HCT116 (cell line): Measurements from ENCODE around the gene KRT86. TPM values are rescaled to one million over a fixed set of nuclear protein-coding genes. Genes with fewer than 3 reads are reported as not detected.

Experiments
- ATAC-seq: fragments of 200-7000 bp; cut with Tn5 transposase; 2 replicates; pipeline ENCODE4 v1.9.1; 2020; ENCODE audit warnings: mild to moderate bottlenecking, moderate library complexity
- BruUV-seq: library from RNA; stranded (reverse); fragments of 400-500 nt; replicated peaks from 2 replicates; lab custom pipeline; 2021; lab: Mats Ljungman, UMichigan
- CTCF ChIA-PET: fragments of 300-600 bp; sonication (Branson Sonifier 250); formaldehyde crosslinking; loops from one replicate; lab custom pipeline; 2021; ENCODE audit warnings: antibody characterized with exemption; lab: Charles Lee
- POLR2A ChIA-PET: fragments of 300-600, 350-600 bp; sonication (Branson Sonifier 250); formaldehyde crosslinking; loops from one replicate; lab custom pipeline; 2021; ENCODE audit warnings: antibody characterized with exemption; lab: Charles Lee
- RAD21 ChIA-PET, 2 experiments: fragments of 300-600 bp; sonication (Branson Sonifier 250); formaldehyde crosslinking; loops; one replicate each; lab custom pipeline; 2023; ENCODE audit warnings: low total read pairs in 2 of 2; ENCODE audit not compliant: uncharacterized antibody in 2 of 2, unreplicated experiment in 2 of 2, low non-redundant PET in 1 of 2; lab: Charles Lee
- DNase-seq: peaks from one replicate; pipeline ENCODE4 v3.0.0-alpha.2; 2010; ENCODE audit warnings: low read depth, low spot score
- H2AFZ ChIP-seq: fragments of 200-600 bp; shearing (Covaris generic), sonication (generic); 2 replicates; pipeline ENCODE4 v1.6.1; 2017; ENCODE audit warnings: low read depth, mixed run types, mixed read lengths, antibody characterized with exemption, low read length; ENCODE audit not compliant: poor library complexity, severe bottlenecking
- H3K27ac ChIP-seq: 2 replicates; pipeline ENCODE4 v1.5.1; 2012; ENCODE audit warnings: low read depth, low read length
- H3K27me3 ChIP-seq: fragments of 200-600 bp; sonication (generic); 2 replicates; pipeline ENCODE4 v1.6.1; 2016; ENCODE audit warnings: mixed run types, low read length, mixed read lengths; ENCODE audit not compliant: insufficient read depth
- H3K36me3 ChIP-seq, 2 experiments: fragments of 200-500 bp in 1 of 2; fragments of 200-600 bp in 1 of 2; sonication (Bioruptor generic) in 1 of 2; sonication (generic) in 1 of 2; 2 replicates each; pipeline versions ENCODE4 v1.5.1 to v1.6.1; 2014 to 2016; ENCODE audit warnings: low read length in 2 of 2, inconsistent platforms in 1 of 2, mixed read lengths in 1 of 2, mixed run types in 1 of 2; ENCODE audit not compliant: insufficient read depth in 2 of 2, control insufficient read depth in 1 of 2
- H3K4me1 ChIP-seq, 2 experiments: fragments of 200-600 bp in 1 of 2; sonication (generic) in 1 of 2; 2 replicates each; pipeline versions ENCODE4 v1.5.1 to v1.6.1; 2012 to 2017; ENCODE audit warnings: low read length in 2 of 2, inconsistent platforms in 1 of 2, mild to moderate bottlenecking in 1 of 2, mixed read lengths in 1 of 2, mixed run types in 1 of 2, moderate library complexity in 1 of 2; ENCODE audit not compliant: insufficient read depth in 2 of 2, control insufficient read depth in 1 of 2
- H3K4me2 ChIP-seq: fragments of 200-600 bp; sonication (generic); 2 replicates; pipeline ENCODE4 v1.6.1; 2017; ENCODE audit warnings: mixed run types, low read length, mixed read lengths
- H3K4me3 ChIP-seq, 2 experiments: fragments of 200-600 bp in 1 of 2; sonication (generic) in 1 of 2; replicated peaks in 1 of 2; 2 replicates each; pipeline ENCODE4 v1.5.1; 2011 to 2016; ENCODE audit warnings: low read length in 2 of 2, control low read depth in 1 of 2, low read depth in 1 of 2, mild to moderate bottlenecking in 1 of 2, mixed read lengths in 1 of 2, mixed run types in 1 of 2
- H3K79me2 ChIP-seq: fragments of 200-600 bp; sonication (generic); 2 replicates; pipeline ENCODE4 v1.6.1; 2017; ENCODE audit warnings: mild to moderate bottlenecking, mixed run types, low read length, moderate library complexity, mixed read lengths; ENCODE audit not compliant: insufficient read depth
- H3K9ac ChIP-seq: fragments of 200-600 bp; sonication (generic); 2 replicates; pipeline ENCODE4 v1.6.1; 2016; ENCODE audit warnings: low read length, mixed read lengths
- H3K9me2 ChIP-seq: fragments of 200-600 bp; sonication (generic), shearing (Covaris generic); 2 replicates; pipeline ENCODE4 v1.6.1; 2017; ENCODE audit warnings: mixed run types, mild to moderate bottlenecking, moderate library complexity; ENCODE audit not compliant: insufficient read depth
- H3K9me3 ChIP-seq, 2 experiments: fragments of 200-500 bp in 1 of 2; fragments of 200-600 bp in 1 of 2; sonication (Bioruptor generic) in 1 of 2; sonication (generic) in 1 of 2; 2 replicates each; pipeline ENCODE4 v1.6.1; 2014 to 2017; ENCODE audit warnings: low read length in 2 of 2, mixed read lengths in 2 of 2, inconsistent platforms in 1 of 2, low read depth in 1 of 2, mild to moderate bottlenecking in 1 of 2, mixed run types in 1 of 2, moderate library complexity in 1 of 2; ENCODE audit not compliant: control insufficient read depth in 1 of 2, insufficient read depth in 1 of 2
- H4K20me1 ChIP-seq: fragments of 200-600 bp; sonication (generic), shearing (Covaris generic); 2 replicates; pipeline ENCODE4 v1.6.1; 2017; ENCODE audit warnings: mixed run types, mild to moderate bottlenecking, moderate library complexity; ENCODE audit not compliant: insufficient read depth
- CBX3 ChIP-seq: IDR thresholded peaks from 2 replicates; pipeline ENCODE4 v1.6.1; 2012; ENCODE audit warnings: low read depth
- CEBPB ChIP-seq: IDR thresholded peaks from 2 replicates; pipeline ENCODE4 v1.6.1; 2012; ENCODE audit warnings: low read depth
- EZH2 ChIP-seq: fragments of 200-600 bp; sonication (generic); IDR thresholded peaks from 2 replicates; pipeline ENCODE4 v1.6.1; 2017; ENCODE audit warnings: antibody characterized with exemption, mixed run types
- EZH2phosphoT487 ChIP-seq: fragments of 200-600 bp; IDR thresholded peaks from 2 replicates; pipeline ENCODE4 v1.6.1; 2018; ENCODE audit warnings: antibody characterized with exemption, borderline replicate concordance
- JUND ChIP-seq: IDR thresholded peaks from 2 replicates; pipeline ENCODE4 v1.6.1; 2012
- POLR2A ChIP-seq: IDR thresholded peaks from 2 replicates; pipeline ENCODE4 v1.7.0; 2011; ENCODE audit warnings: borderline replicate concordance; ENCODE audit not compliant: insufficient read depth, insufficient read length; ENCODE audit errors: extremely low read depth
- POLR2AphosphoS5 ChIP-seq: IDR thresholded peaks from 2 replicates; pipeline ENCODE4 v1.6.1; 2011; ENCODE audit warnings: mild to moderate bottlenecking, low read depth, low read length, moderate library complexity
- RAD21 ChIP-seq: IDR thresholded peaks from 2 replicates; pipeline ENCODE4 v1.6.1; 2012; ENCODE audit warnings: low read depth, mild to moderate bottlenecking
- SIN3A ChIP-seq: IDR thresholded peaks from 2 replicates; pipeline ENCODE4 v1.6.1; 2012; ENCODE audit warnings: low read depth
- SP1 ChIP-seq: IDR thresholded peaks from 2 replicates; pipeline ENCODE4 v1.6.1; 2012; ENCODE audit warnings: low read depth
- ZFX ChIP-seq: fragments of 450-650 bp; IDR thresholded peaks from 2 replicates; pipeline ENCODE4 v1.6.1; 2017
- ZNF274 ChIP-seq: fragments of 200-500 bp; sonication (Bioruptor generic); IDR thresholded peaks from 2 replicates; pipeline ENCODE4 v1.6.1; 2014; ENCODE audit warnings: mild to moderate bottlenecking, low read depth, low read length, inconsistent platforms
- intact Hi-C: fragments of 100-400 bp; cut with micrococcal nuclease; formaldehyde crosslinking; loops from 2 replicates; pipeline ENCODE4 v1.10.0; 2022
- total RNA-seq: library from RNA; stranded (reverse); gene quantifications from one replicate; pipeline ENCODE4 v1.2.1, GENCODE V29; 2021; ENCODE audit not compliant: unreplicated experiment
- TF ChIP-seq, protein P1 (sequence below), 3 experiments: fragments of 200-600 bp in 1 of 3; sonication (generic) in 1 of 3; IDR thresholded peaks in 2 of 3; conservative IDR thresholded peaks in 1 of 3; 2 replicates each; pipeline ENCODE4 v1.5.1; 2012 to 2017; ENCODE audit warnings: low read depth in 2 of 3, low read length in 2 of 3, antibody characterized with exemption in 1 of 3, borderline replicate concordance in 1 of 3, control low read depth in 1 of 3, mild to moderate bottlenecking in 1 of 3, mixed read lengths in 1 of 3, mixed run types in 1 of 3, moderate library complexity in 1 of 3; ENCODE audit not compliant: insufficient read depth in 1 of 3
- TF ChIP-seq, protein P2 (sequence below): IDR thresholded peaks from 2 replicates; pipeline ENCODE4 v1.6.1; 2012
- TF ChIP-seq, protein P3 (sequence below): IDR thresholded peaks from 2 replicates; pipeline ENCODE4 v1.6.1; 2012; ENCODE audit warnings: low read depth

KRT86 gene
- total RNA-seq, 1 experiment from 2014 or later = 1.5 TPM

DNA sequence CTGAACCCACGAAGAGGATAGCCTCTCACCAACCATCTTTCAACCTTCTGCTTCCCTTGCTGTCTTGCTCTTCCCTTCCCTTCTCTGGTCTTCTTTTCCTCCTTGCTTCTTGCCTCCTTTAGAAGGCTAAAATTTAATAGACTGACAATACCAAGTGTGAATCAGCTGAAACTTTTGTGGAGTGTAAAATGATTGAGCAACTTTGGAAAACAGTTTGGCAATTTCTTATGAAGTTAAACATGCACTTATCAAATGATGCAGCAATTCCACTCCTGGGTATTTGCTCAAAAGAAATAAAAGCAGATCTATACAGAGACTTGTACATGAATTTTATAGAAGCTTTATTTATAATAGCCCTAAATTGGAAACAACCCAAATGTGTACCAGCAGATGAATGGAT is 3.3 kb upstream of the KRT86 start:
- Histone ChIP-seq H3K27ac (no peak overlapping the region), H3K27me3 (no peaks in the 10 kb centered on the region), H3K4me2 (no peak overlapping the region), H3K9me2 (no peaks in the 10 kb centered on the region), H3K4me1 (no peaks in the 10 kb centered on the region), H3K9ac (no peak overlapping the region), H3K79me2 (no peaks in the 10 kb centered on the region), H3K9me3 (no peaks in the 10 kb centered on the region), H3K4me3 (no peak overlapping the region), H3K36me3 (no peaks in the 10 kb centered on the region), H2AFZ (no peak overlapping the region), H4K20me1 (no peaks in the 10 kb centered on the region)
- ATAC-seq (no peak), DNase-seq (no peak)
- intact Hi-C loops = no loop called here
- RAD21 ChIA-PET = no interaction called here
- POLR2A ChIA-PET = interaction anchor here (3.8 kb wide), 1 partner anchor 9 kb away, joined by 17 read pairs; no protein-coding TSS in a partner anchor
- BruUV-seq = no TSS peak
- CTCF ChIA-PET = interaction anchor here (0.9 to 2.8 kb wide), 2 partner anchors 8 to 56 kb away, joined by 3 to 20 read pairs; no protein-coding TSS in a partner anchor
- no peak for TF ChIP-seq POLR2A
- no peak for TF ChIP-seq EZH2phosphoT487
- TF ChIP-seq SP1 = no peak
- TF ChIP-seq, protein P1, sequence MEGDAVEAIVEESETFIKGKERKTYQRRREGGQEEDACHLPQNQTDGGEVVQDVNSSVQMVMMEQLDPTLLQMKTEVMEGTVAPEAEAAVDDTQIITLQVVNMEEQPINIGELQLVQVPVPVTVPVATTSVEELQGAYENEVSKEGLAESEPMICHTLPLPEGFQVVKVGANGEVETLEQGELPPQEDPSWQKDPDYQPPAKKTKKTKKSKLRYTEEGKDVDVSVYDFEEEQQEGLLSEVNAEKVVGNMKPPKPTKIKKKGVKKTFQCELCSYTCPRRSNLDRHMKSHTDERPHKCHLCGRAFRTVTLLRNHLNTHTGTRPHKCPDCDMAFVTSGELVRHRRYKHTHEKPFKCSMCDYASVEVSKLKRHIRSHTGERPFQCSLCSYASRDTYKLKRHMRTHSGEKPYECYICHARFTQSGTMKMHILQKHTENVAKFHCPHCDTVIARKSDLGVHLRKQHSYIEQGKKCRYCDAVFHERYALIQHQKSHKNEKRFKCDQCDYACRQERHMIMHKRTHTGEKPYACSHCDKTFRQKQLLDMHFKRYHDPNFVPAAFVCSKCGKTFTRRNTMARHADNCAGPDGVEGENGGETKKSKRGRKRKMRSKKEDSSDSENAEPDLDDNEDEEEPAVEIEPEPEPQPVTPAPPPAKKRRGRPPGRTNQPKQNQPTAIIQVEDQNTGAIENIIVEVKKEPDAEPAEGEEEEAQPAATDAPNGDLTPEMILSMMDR (IDR thresholded peaks at IDR 0.05 in 2 of 3, conservative IDR thresholded peaks at IDR 0.05 in 1 of 3; ENCODE audit: borderline replicate concordance in 1 of 3, insufficient read depth in 1 of 3, low read depth in 2 of 3, low read length in 2 of 3) = no peak
- TF ChIP-seq, protein P2, sequence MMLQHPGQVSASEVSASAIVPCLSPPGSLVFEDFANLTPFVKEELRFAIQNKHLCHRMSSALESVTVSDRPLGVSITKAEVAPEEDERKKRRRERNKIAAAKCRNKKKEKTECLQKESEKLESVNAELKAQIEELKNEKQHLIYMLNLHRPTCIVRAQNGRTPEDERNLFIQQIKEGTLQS = no peak

DNA sequence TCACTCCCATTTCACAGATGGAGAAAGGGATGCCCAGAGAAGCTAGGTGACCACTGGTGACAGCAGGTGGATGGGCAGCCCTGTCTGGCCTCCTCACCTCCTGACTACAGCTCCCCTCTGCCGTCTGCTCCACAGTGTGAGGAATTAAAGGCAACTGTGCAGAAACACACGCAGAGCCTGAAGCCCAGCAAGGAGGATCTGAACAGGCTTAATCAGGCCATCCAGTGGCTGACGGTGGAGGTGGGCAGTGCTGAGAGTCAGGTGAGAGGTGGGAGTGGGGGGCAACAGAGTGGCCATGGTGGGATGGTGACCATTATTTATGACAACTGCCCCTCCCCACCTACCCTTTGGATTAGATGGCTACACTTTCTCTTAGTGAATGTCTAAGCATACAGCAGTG is 1.2 kb downstream of the KRT86 start:
- ATAC-seq = no peak
- no peak for DNase-seq
- ChIA-PET CTCF (interaction anchor here (0.9 to 1.1 kb wide), 2 partner anchors 11 to 84 kb away, joined by 3 read pairs; partner anchors contain the start of gene KRT80), POLR2A (interaction anchor here (1.0 kb wide), 1 partner anchor 11 kb away, joined by 3 read pairs; no protein-coding TSS in a partner anchor), RAD21 (no interaction called here)
- Histone ChIP-seq H3K4me2 (no peak overlapping the region), H3K9me2 (no peaks in the 10 kb centered on the region), H2AFZ (no peak overlapping the region), H3K4me1 (peaks cover 24 to 37% of the 10 kb centered on the region in 2 experiments), H3K27ac (no peak overlapping the region), H3K9ac (no peak overlapping the region), H3K4me3 (no peak overlapping the region), H3K9me3 (no peaks in the 10 kb centered on the region), H3K79me2 (no peaks in the 10 kb centered on the region), H4K20me1 (no peaks in the 10 kb centered on the region), H3K36me3 (no peaks in the 10 kb centered on the region), H3K27me3 (no peaks in the 10 kb centered on the region)
- intact Hi-C loops = no loop called here
- BruUV-seq = no TSS peak
- TF ChIP-seq CBX3 (no peak), POLR2AphosphoS5 (no peak), RAD21 (no peak), CEBPB (no peak), POLR2A (no peak), ZNF274 (no peak), EZH2 (no peak), ZFX (no peak), JUND (no peak), SIN3A (no peak)
- TF ChIP-seq, protein P2 = no peak
- TF ChIP-seq, protein P3, sequence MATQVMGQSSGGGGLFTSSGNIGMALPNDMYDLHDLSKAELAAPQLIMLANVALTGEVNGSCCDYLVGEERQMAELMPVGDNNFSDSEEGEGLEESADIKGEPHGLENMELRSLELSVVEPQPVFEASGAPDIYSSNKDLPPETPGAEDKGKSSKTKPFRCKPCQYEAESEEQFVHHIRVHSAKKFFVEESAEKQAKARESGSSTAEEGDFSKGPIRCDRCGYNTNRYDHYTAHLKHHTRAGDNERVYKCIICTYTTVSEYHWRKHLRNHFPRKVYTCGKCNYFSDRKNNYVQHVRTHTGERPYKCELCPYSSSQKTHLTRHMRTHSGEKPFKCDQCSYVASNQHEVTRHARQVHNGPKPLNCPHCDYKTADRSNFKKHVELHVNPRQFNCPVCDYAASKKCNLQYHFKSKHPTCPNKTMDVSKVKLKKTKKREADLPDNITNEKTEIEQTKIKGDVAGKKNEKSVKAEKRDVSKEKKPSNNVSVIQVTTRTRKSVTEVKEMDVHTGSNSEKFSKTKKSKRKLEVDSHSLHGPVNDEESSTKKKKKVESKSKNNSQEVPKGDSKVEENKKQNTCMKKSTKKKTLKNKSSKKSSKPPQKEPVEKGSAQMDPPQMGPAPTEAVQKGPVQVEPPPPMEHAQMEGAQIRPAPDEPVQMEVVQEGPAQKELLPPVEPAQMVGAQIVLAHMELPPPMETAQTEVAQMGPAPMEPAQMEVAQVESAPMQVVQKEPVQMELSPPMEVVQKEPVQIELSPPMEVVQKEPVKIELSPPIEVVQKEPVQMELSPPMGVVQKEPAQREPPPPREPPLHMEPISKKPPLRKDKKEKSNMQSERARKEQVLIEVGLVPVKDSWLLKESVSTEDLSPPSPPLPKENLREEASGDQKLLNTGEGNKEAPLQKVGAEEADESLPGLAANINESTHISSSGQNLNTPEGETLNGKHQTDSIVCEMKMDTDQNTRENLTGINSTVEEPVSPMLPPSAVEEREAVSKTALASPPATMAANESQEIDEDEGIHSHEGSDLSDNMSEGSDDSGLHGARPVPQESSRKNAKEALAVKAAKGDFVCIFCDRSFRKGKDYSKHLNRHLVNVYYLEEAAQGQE = no peak
